ENCODE measurements around the gene MRAS.
"Not testable (repeated sequence)": the region's sequence is repeated elsewhere in the genome, so short reads cannot be mapped to it uniquely, and the experiment has no call there.

Gene MRAS

DNA sequence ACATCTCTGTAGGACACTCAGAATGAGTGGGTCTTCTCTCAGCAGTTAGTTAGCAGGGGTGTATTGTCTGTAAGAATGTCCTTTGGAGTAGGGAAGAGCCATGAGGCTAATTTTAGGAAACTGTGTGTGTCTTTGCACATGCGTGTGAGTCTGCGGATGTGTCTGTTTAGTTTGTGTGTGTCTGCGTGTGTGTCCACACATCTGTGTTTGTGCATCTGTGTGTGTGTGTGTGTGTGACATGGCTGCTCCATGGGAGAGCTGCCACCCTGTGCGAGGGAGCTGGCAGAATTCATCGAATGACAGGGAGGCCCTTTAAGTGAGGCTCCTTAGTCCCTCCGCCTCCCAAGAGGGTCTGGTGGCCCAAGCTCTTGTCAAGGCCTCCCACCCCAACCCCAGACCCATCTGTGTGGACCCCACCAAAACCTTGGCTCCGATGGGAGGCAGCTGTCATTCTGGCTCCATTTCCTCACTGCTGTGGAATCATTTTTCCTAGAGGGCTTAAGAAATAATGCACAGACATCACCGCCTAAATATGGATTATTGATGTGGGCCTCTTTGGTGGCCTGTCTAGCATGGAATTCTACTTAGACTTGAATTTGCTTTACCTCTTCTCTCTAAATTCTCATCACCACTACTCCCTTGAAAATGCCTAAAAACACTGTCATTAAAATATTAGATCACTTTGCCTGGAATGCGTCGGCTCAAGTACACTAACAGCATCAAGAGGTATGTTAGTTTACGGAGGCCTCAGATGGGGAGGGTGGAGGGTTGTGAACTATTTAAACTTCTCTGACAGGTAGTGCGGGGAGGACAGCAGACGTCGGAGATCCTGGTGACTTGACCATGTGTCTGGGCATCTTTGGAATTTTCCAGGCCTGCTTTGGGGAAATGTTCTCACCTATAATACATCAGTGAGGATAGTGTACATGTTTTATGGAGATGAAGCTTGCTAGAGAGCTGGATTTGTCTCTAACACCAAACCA, 95.4 kb downstream of the MRAS start:
- H3K36me3 Mint-ChIP-seq, result no peaks in the 10 kb centered on the region
- no peaks in the 10 kb centered on the region for H3K27me3 Mint-ChIP-seq
- no peaks in the 10 kb centered on the region for H3K9me3 Mint-ChIP-seq (ENCODE audit: low read depth)
- no peak overlapping the region for H3K27ac Mint-ChIP-seq
- no peak overlapping the region for H3K4me3 Mint-ChIP-seq
- H3K4me1 Mint-ChIP-seq (ENCODE audit: low read depth), result no peaks in the 10 kb centered on the region

DNA sequence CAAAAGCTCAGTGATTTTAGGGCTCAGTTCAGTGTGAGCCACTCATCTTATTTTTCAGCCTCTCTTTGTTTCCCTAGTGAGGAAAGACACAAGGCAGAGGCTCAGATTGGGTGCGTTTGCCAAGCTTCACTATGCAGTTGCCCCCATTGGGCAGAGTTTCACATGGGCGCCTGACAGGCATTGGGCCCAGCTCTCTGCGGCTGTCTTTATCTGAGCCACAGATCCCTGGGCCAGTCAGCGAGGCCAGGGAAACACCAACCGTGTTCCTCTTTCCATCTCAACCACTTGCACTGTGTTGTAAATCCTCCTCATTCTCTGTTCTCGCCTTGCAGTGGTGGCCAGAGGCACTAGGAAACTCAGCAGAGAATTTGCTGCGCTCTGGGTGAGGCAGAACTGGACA, 96.9 kb downstream of the MRAS start:
- no peaks in the 10 kb centered on the region for H3K9me3 Mint-ChIP-seq (ENCODE audit: low read depth)
- no peaks in the 10 kb centered on the region for H3K36me3 Mint-ChIP-seq
- H3K27ac Mint-ChIP-seq, result no peak overlapping the region
- no peaks in the 10 kb centered on the region for H3K4me1 Mint-ChIP-seq (ENCODE audit: low read depth)
- no peaks in the 10 kb centered on the region for H3K27me3 Mint-ChIP-seq
- H3K4me3 Mint-ChIP-seq, result no peak overlapping the region

DNA sequence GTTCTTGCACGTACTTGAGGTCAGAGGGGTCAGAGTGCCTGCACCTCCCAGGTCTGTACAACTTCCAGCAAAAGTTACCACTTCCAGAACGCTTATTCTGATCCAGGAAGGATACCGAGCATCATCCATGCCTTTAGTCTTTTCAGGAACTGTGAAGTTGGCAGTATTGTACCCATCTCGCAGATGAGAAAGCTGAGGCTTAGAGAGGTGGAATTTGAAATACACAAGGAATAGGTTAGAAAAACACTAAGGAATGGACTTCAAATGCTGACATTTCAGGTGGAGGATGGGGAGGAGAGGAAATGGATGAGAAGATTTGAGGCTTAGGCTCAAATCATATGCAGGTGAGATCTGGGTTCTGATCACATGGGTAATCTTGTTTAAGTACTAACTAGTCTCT, 97.3 kb downstream of the MRAS start:
- Mint-ChIP-seq H3K9me3 (ENCODE audit: low read depth) (no peaks in the 10 kb centered on the region), H3K4me3 (no peak overlapping the region), H3K27me3 (no peaks in the 10 kb centered on the region), H3K36me3 (no peaks in the 10 kb centered on the region), H3K4me1 (ENCODE audit: low read depth) (no peaks in the 10 kb centered on the region), H3K27ac (no peak overlapping the region)

DNA sequence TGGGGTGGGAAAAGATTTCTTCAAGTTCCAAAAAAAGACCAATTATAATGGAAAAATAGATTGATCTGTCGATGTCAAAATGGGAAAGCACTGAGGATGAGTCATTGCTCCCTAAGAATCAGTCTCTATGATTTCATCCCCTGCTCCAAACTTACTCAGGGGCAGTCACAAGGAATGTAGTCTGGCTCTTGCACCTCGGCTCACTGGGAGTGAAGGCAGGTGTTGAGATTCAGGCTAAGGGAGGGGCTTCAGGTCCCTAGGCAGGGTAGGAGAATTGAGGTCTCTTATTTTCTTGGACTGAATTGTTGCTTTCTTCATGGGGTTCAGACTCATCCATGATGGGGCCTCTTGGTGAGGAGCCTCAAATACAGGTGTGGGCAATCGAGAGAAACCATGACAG, 100.3 kb downstream of the MRAS start:
- H3K4me1 Mint-ChIP-seq (ENCODE audit: low read depth), result no peaks in the 10 kb centered on the region
- H3K4me3 Mint-ChIP-seq, result no peak overlapping the region
- no peaks in the 10 kb centered on the region for H3K36me3 Mint-ChIP-seq
- H3K27ac Mint-ChIP-seq, result no peak overlapping the region
- H3K9me3 Mint-ChIP-seq (ENCODE audit: low read depth), result no peaks in the 10 kb centered on the region
- H3K27me3 Mint-ChIP-seq, result no peaks in the 10 kb centered on the region

DNA sequence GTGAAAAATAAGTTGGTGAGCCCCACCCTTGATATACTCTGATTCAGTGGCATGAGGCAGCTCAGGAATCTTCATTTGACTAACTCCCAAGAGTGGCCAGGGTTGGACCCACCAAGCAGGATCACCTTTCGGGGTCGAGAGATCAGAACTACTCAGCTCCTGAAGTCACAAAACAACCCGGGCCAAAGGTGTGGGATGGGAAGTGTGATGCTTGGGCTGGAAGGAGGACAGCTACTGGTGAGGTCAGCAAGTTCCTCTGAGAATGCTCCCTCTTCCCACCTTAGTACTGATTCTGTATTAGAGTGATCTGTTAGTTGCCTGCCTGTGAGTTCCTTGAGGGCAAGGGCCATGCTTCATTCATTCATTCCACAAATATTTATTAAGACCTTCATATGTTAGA, 101.1 kb downstream of the MRAS start:
- no peaks in the 10 kb centered on the region for H3K27me3 Mint-ChIP-seq
- no peaks in the 10 kb centered on the region for H3K9me3 Mint-ChIP-seq (ENCODE audit: low read depth)
- H3K4me3 Mint-ChIP-seq, result no peak overlapping the region
- no peak overlapping the region for H3K27ac Mint-ChIP-seq
- no peaks in the 10 kb centered on the region for H3K36me3 Mint-ChIP-seq
- no peaks in the 10 kb centered on the region for H3K4me1 Mint-ChIP-seq (ENCODE audit: low read depth)

DNA sequence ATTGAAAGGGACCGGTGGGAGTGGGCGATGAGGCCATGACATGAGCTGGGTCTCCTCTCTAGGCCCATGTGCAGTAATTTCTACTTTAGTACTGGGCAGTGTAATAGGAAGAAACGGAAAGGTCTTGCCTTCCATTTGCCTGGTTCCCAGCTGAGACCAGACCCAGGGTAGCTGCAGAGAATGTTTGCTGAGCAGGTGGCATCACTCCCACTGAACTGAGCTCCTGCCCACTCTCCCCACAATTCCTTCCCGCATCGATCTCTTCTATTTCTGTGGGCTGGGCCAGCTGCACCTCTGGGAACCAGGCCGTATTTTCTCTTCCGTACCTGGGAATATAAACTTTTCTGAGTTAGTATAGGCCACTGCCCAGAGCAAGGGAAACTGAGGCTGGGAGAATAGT, 101.8 kb downstream of the MRAS start:
- Mint-ChIP-seq H3K27me3 (no peaks in the 10 kb centered on the region), H3K27ac (no peak overlapping the region), H3K36me3 (no peaks in the 10 kb centered on the region), H3K4me1 (ENCODE audit: low read depth) (no peaks in the 10 kb centered on the region), H3K9me3 (ENCODE audit: low read depth) (no peaks in the 10 kb centered on the region), H3K4me3 (no peak overlapping the region)

DNA sequence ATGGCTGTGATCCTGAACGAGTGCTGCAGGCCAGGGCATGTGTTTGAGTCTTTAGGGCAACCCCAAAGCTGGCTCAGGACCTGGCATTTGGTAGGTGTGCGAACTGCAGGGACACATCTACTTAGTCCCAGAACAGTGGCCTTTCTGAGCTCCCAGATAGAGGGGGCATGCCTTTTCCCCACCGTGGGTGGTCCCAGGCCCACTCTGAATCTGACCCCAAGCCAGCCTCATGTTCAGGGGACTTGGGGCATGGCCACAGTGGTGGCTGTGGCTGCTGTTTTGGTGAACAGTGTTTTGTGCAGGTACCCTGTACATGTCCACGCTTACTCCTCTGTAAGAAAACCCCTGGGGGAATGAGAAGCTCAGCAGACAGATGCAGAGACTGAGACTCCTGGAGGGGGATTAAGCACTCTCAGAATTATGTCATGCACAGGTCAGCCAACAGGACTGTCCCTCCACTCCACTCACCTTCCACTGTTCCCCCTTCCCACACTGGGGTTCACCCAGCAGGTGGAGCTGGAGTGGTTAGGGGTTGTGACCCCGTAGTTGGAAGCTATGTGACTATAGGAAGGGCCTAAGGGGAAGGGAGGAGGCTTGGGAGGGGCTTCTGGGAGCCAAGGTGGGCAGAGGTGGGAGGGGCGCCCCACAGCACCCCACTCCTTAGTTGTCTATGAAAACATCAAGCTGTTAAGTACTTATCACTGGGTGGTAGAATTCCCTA, 102.5 kb downstream of the MRAS start:
- no peak overlapping the region for H3K27ac Mint-ChIP-seq
- no peaks in the 10 kb centered on the region for H3K36me3 Mint-ChIP-seq
- H3K27me3 Mint-ChIP-seq, result no peaks in the 10 kb centered on the region
- H3K4me1 Mint-ChIP-seq (ENCODE audit: low read depth), result no peaks in the 10 kb centered on the region
- no peaks in the 10 kb centered on the region for H3K9me3 Mint-ChIP-seq (ENCODE audit: low read depth)
- H3K4me3 Mint-ChIP-seq, result no peak overlapping the region

DNA sequence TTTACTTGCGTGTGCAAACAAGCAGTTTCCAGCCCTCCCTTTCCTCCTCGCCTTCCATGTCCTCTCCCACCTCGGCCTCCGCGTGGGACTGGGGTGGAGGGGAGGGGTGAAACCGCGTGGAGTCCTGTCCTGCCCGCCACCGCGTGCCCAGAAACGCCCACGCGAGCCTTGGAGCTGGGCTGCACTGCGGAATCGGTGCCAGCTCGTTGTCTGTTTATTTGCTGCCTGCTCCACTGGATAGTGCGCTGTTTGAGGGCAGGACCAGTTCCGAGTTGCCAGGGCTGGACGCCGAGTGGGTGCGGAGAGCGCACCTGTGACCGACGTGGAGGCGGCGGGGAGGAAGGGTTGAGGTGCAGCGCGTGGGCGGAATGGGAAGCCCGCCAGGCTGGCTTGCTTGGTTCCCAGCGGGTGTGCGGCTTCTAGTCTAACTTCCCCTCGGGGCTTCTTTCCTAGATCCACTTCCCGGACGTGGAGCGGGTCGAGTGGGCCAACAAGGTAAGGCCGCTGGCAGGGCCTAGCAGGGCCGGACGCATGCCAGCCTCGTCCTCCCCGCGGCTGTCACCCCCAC, 103.3 kb downstream of the MRAS start:
- Mint-ChIP-seq H3K27ac (no peak overlapping the region), H3K36me3 (no peaks in the 10 kb centered on the region), H3K27me3 (no peaks in the 10 kb centered on the region), H3K4me3 (no peak overlapping the region), H3K4me1 (ENCODE audit: low read depth) (no peaks in the 10 kb centered on the region), H3K9me3 (ENCODE audit: low read depth) (no peaks in the 10 kb centered on the region)

DNA sequence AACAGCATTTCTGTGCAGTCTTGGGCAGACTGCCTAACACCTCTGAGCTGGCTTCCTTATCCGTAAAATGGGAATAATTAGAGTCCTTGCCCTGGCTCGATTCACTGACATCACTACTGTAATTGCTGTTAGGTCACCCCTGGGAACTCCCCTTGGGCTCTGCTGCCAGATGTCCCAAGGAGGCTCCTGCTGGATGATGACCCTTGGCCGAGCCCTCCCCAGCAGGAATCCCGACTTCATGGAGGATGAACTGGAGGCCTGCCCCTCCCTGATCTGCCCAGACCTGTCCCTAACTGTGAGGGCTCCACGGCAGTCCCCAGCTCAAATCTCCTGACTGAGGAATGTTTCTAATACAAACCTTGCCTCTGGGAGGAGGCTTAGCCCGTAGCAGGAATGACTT, 104.1 kb downstream of the MRAS start:
- no peaks in the 10 kb centered on the region for H3K4me1 Mint-ChIP-seq (ENCODE audit: low read depth)
- H3K27me3 Mint-ChIP-seq, result no peaks in the 10 kb centered on the region
- no peaks in the 10 kb centered on the region for H3K9me3 Mint-ChIP-seq (ENCODE audit: low read depth)
- no peaks in the 10 kb centered on the region for H3K36me3 Mint-ChIP-seq
- H3K27ac Mint-ChIP-seq, result no peak overlapping the region
- no peak overlapping the region for H3K4me3 Mint-ChIP-seq

DNA sequence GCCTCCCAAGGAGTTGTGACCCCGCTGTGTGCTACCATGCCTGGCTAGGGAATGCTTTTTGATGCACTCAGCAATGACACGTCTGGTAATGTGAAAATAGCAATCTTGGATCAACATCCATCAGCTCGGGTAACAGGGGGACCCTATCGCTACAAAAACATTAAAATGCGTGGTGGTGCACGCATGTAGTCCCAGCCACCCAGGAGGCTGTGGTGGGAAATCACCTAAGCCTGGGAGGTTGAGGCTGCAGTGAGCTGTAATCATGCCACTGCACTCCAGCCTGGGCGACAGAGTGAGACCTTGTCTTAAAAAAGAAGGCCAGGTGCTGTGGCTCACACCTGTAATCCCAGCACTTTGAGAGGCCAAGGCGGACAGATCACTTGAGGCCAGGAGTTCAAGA, 105.6 kb downstream of the MRAS start:
- H3K4me3 Mint-ChIP-seq; H3K27me3 Mint-ChIP-seq; H3K36me3 Mint-ChIP-seq; H3K27ac Mint-ChIP-seq; H3K9me3 Mint-ChIP-seq (ENCODE audit: low read depth); H3K4me1 Mint-ChIP-seq (ENCODE audit: low read depth): not testable (repeated sequence)

Data from activated naive CD8-positive, alpha-beta T cell (primary cell).